H1 (cell line): Measurements from ENCODE around the gene DYNLT3. TPM values are rescaled to one million over a fixed set of nuclear protein-coding genes. Genes with fewer than 3 reads are reported as not detected.

ENCODE experiments used
- CTCF ChIA-PET: fragments of 300-600 bp; sonication (Branson Sonifier 250); formaldehyde crosslinking; loops from one replicate; lab custom pipeline; 2021; ENCODE audit not compliant: partially characterized antibody; lab: Charles Lee
- POLR2A ChIA-PET: fragments of 300-600 bp; sonication (Branson Sonifier 250); formaldehyde crosslinking; loops from one replicate; lab custom pipeline; 2021; ENCODE audit warnings: inconsistent platforms; ENCODE audit not compliant: partially characterized antibody; lab: Charles Lee
- DNase-seq, 2 experiments: peaks; one replicate each; pipeline versions ENCODE4 v3.0.0 to v3.0.0-alpha.2; 2010 to 2022; ENCODE audit warnings: low spot score in 2 of 2, low read depth in 1 of 2, mixed read lengths in 1 of 2
- FAIRE-seq: peaks from 2 replicates; lab custom pipeline; 2011; peaks lifted over from hg19 to GRCh38; lab: Jason Lieb, UNC
- H2AFZ ChIP-seq: 2 replicates; pipeline ENCODE4 v1.8.1; 2012; ENCODE audit warnings: low read length, inconsistent platforms
- H2AK5ac ChIP-seq: 2 replicates; pipeline ENCODE4 v1.6.1; 2013; ENCODE audit warnings: low read depth, low read length
- H2BK120ac ChIP-seq: replicated peaks from 2 replicates; pipeline ENCODE3; 2013; ENCODE audit warnings: low read depth, low read length, inconsistent platforms
- H2BK12ac ChIP-seq: 2 replicates; pipeline ENCODE4 v1.6.1; 2013; ENCODE audit warnings: low read depth, low read length
- H2BK15ac ChIP-seq: 2 replicates; pipeline ENCODE4 v1.6.1; 2013; ENCODE audit warnings: low read length
- H2BK20ac ChIP-seq: 2 replicates; pipeline ENCODE4 v1.6.1; 2013; ENCODE audit warnings: low read length
- H2BK5ac ChIP-seq: 2 replicates; pipeline ENCODE4 v1.6.1; 2013; ENCODE audit warnings: low read depth, low read length
- H3K14ac ChIP-seq: 2 replicates; pipeline ENCODE4 v1.6.1; 2013; ENCODE audit warnings: inconsistent platforms; ENCODE audit not compliant: insufficient read length
- H3K18ac ChIP-seq: 2 replicates; pipeline ENCODE4 v1.6.1; 2013; ENCODE audit warnings: low read length; ENCODE audit errors: extremely low read depth
- H3K23ac ChIP-seq: 2 replicates; pipeline ENCODE4 v1.6.1; 2013; ENCODE audit warnings: inconsistent platforms; ENCODE audit not compliant: insufficient read length
- H3K23me2 ChIP-seq: 2 replicates; pipeline ENCODE4 v1.6.1; 2013; ENCODE audit warnings: low read depth, low read length
- H3K27ac ChIP-seq: 2 replicates; pipeline ENCODE4 v1.6.1; 2011; ENCODE audit warnings: low read depth, low read length, inconsistent platforms
- H3K27me3 ChIP-seq, 4 experiments: replicated peaks in 1 of 4; 1 replicate in 1 of 4; 2 replicates in 3 of 4; pipeline versions ENCODE4 v1.6.1 to v1.8.1; 2011 to 2013; ENCODE audit warnings: low read length in 3 of 4, mild to moderate bottlenecking in 3 of 4, inconsistent platforms in 2 of 4, mixed read lengths in 2 of 4, moderate library complexity in 1 of 4; ENCODE audit not compliant: control insufficient read depth in 3 of 4, insufficient read depth in 3 of 4; ENCODE audit errors: extremely low read depth in 1 of 4
- H3K36me3 ChIP-seq, 4 experiments: 2 replicates each; pipeline versions ENCODE4 v1.6.1 to v1.8.1; 2011 to 2013; ENCODE audit warnings: mild to moderate bottlenecking in 4 of 4, low read length in 3 of 4, moderate library complexity in 2 of 4, control low read depth in 1 of 4, inconsistent platforms in 1 of 4; ENCODE audit not compliant: insufficient read depth in 4 of 4, control insufficient read depth in 2 of 4
- H3K4ac ChIP-seq: replicated peaks from 2 replicates; pipeline ENCODE3; 2013; ENCODE audit warnings: low read length, low read depth, mixed read lengths, inconsistent platforms; ENCODE audit not compliant: insufficient read length
- H3K4me1 ChIP-seq, 4 experiments: replicated peaks in 1 of 4; 1 replicate in 1 of 4; 2 replicates in 3 of 4; pipeline versions ENCODE4 v1.6.1 to v1.8.1; 2011 to 2013; ENCODE audit warnings: low read length in 3 of 4, inconsistent platforms in 2 of 4, mixed read lengths in 1 of 4; ENCODE audit not compliant: insufficient read depth in 4 of 4, control insufficient read depth in 3 of 4
- H3K4me2 ChIP-seq, 2 experiments: 2 replicates each; pipeline versions ENCODE4 v1.6.1 to v1.8.1; 2011 to 2013; ENCODE audit warnings: low read depth in 2 of 2, low read length in 2 of 2, control low read depth in 1 of 2, inconsistent platforms in 1 of 2, mild to moderate bottlenecking in 1 of 2; ENCODE audit not compliant: insufficient read depth in 1 of 2
- H3K4me3 ChIP-seq, 4 experiments: fragments of 200-600, 300-600 bp in 1 of 4; sonication (generic), shearing (Covaris generic), sonication (Bioruptor Twin) in 1 of 4; 2 replicates each; pipeline versions ENCODE4 v1.5.1 to v1.8.1; 2011 to 2016; ENCODE audit warnings: low read length in 4 of 4, low read depth in 3 of 4, control low read depth in 2 of 4, inconsistent platforms in 2 of 4, mild to moderate bottlenecking in 2 of 4, mixed read lengths in 1 of 4, moderate library complexity in 1 of 4; ENCODE audit not compliant: insufficient read depth in 2 of 4; ENCODE audit errors: extremely low read depth in 1 of 4
- H3K56ac ChIP-seq: replicated peaks from 2 replicates; pipeline ENCODE3; 2013; ENCODE audit warnings: low read depth, mild to moderate bottlenecking, mixed read lengths, low read length, inconsistent platforms; ENCODE audit not compliant: insufficient read length
- H3K79me1 ChIP-seq: 2 replicates; pipeline ENCODE4 v1.6.1; 2013; ENCODE audit warnings: low read depth, low read length, control low read depth
- H3K79me2 ChIP-seq, 2 experiments: 2 replicates each; pipeline versions ENCODE4 v1.6.1 to v1.8.1; 2012 to 2013; ENCODE audit warnings: low read length in 2 of 2, mild to moderate bottlenecking in 2 of 2, inconsistent platforms in 1 of 2; ENCODE audit not compliant: insufficient read depth in 2 of 2, control insufficient read depth in 1 of 2
- H3K9ac ChIP-seq, 4 experiments: replicated peaks in 1 of 4; 1 replicate in 1 of 4; 2 replicates in 3 of 4; pipeline versions ENCODE4 v1.6.1 to v1.8.1; 2011 to 2013; ENCODE audit warnings: low read depth in 3 of 4, low read length in 3 of 4, control low read depth in 2 of 4, mild to moderate bottlenecking in 2 of 4, moderate library complexity in 2 of 4, inconsistent platforms in 1 of 4; ENCODE audit errors: extremely low read depth in 1 of 4
- H3K9me3 ChIP-seq, 2 experiments: 2 replicates each; pipeline versions ENCODE4 v1.6.1 to v1.8.1; 2012 to 2013; ENCODE audit warnings: mild to moderate bottlenecking in 2 of 2, moderate library complexity in 2 of 2, control low read depth in 1 of 2, inconsistent platforms in 1 of 2, low read depth in 1 of 2, low read length in 1 of 2, mixed read lengths in 1 of 2; ENCODE audit not compliant: insufficient read depth in 2 of 2
- H4K20me1 ChIP-seq, 2 experiments: replicated peaks in 1 of 2; 2 replicates each; pipeline versions ENCODE3 to v1.8.1; 2011 to 2013; ENCODE audit warnings: inconsistent platforms in 2 of 2, low read length in 2 of 2, mild to moderate bottlenecking in 1 of 2; ENCODE audit not compliant: insufficient read depth in 2 of 2, control insufficient read depth in 1 of 2
- H4K5ac ChIP-seq: 2 replicates; pipeline ENCODE4 v1.6.1; 2013; ENCODE audit warnings: low read length, low read depth, mixed read lengths, inconsistent platforms; ENCODE audit not compliant: insufficient read length
- H4K8ac ChIP-seq: 2 replicates; pipeline ENCODE4 v1.8.0; 2013; ENCODE audit warnings: mild to moderate bottlenecking, moderate library complexity, low read length, inconsistent platforms; ENCODE audit not compliant: insufficient read depth; ENCODE audit errors: extremely low read depth
- H4K91ac ChIP-seq: replicated peaks from 2 replicates; pipeline ENCODE3; 2013; ENCODE audit warnings: low read length, mixed read lengths, inconsistent platforms; ENCODE audit not compliant: insufficient read length
- CHD2 ChIP-seq: IDR thresholded peaks from 2 replicates; pipeline ENCODE4 v1.6.1; 2012; ENCODE audit warnings: low read length, improper control_type of control experiment
- HDAC2 ChIP-seq, 2 experiments: fragments of 300-600 bp in 1 of 2; sonication (generic) in 1 of 2; IDR thresholded peaks; 2 replicates each; pipeline ENCODE4 v1.6.1; 2011 to 2012; ENCODE audit warnings: low read depth in 2 of 2, low read length in 2 of 2, mild to moderate bottlenecking in 2 of 2, moderate library complexity in 2 of 2, borderline replicate concordance in 1 of 2, inconsistent platforms in 1 of 2
- JUND ChIP-seq: IDR thresholded peaks from 2 replicates; pipeline ENCODE4 v1.6.1; 2011; ENCODE audit warnings: mild to moderate bottlenecking, improper control_type of control experiment, low read length
- NRF1 ChIP-seq: IDR thresholded peaks from 2 replicates; pipeline ENCODE4 v1.6.1; 2011; ENCODE audit warnings: mild to moderate bottlenecking, low read depth, low read length, improper control_type of control experiment
- POU5F1 ChIP-seq: IDR thresholded peaks from 2 replicates; pipeline ENCODE4 v1.6.1; 2011; ENCODE audit warnings: low read depth, mild to moderate bottlenecking, low read length, moderate library complexity
- SAP30 ChIP-seq: fragments of 300-600 bp; sonication (generic); IDR thresholded peaks from 2 replicates; pipeline ENCODE4 v1.7.1; 2012; ENCODE audit warnings: low read length, moderate library complexity, mild to moderate bottlenecking, inconsistent platforms; ENCODE audit not compliant: insufficient read depth, insufficient replicate concordance
- WGBS, 2 experiments: shearing (Covaris generic) in 1 of 2; methylation state at CpG; one replicate each; pipeline versions ENCODE4 v1.1.6 to v1.1.7; 2013 to 2015; ENCODE audit warnings: low lambda C conversion rate in 2 of 2, mixed read lengths in 2 of 2, inconsistent platforms in 1 of 2, low coverage in 1 of 2, missing lambda C conversion rate in 1 of 2; ENCODE audit not compliant: insufficient replicate concordance in 2 of 2, insufficient coverage in 1 of 2, insufficient read length in 1 of 2; ENCODE audit errors: extremely low coverage in 1 of 2, missing lambda C conversion rate in 1 of 2; 5-methylcytosine and 5-hydroxymethylcytosine counted together
- polyA plus RNA-seq, 7 experiments: library from polyadenylated mRNA; depleted of rRNA in 3 of 7; stranded (reverse) in 5 of 7; unstranded in 2 of 7; fragments of >200 nt in 5 of 7; fragments of 200-250 nt in 2 of 7; gene quantifications; 1 replicate in 5 of 7; 2 replicates in 1 of 7; 4 replicates in 1 of 7; pipeline versions ENCODE4 v1.2.1 to v1.2.3, GENCODE V29; 2011 to 2013; ENCODE audit warnings: missing spikeins in 2 of 7, mixed read lengths in 2 of 7
- total RNA-seq: library from RNA; stranded (reverse); fragmentation: NEBNext Ultra II Directional; extraction: Animal tissue kit (Norgen Biotek cat#: 25700); gene quantifications from 2 replicates; pipeline ENCODE4 v1.2.1, GENCODE V29; 2021

Gene DYNLT3
- total and polyA plus RNA-seq, 2 of the 8 experiments (the other 6 are each of a cell fraction or from before 2014, with no cell fraction given), result 2.3 to 3.5 TPM

- Histone ChIP-seq H2BK20ac (no peak overlapping the region), H3K18ac (no peak overlapping the region), H2BK120ac (no peak overlapping the region), H4K20me1 (no peaks in the 10 kb centered on the region), H4K5ac (no peak overlapping the region), H2AK5ac (no peak overlapping the region), H3K79me2 (no peaks in the 10 kb centered on the region), H3K56ac (no peak overlapping the region), H3K23ac (no peak overlapping the region), H2BK12ac (no peak overlapping the region), H3K4ac (no peak overlapping the region), H3K4me1 (no peaks in the 10 kb centered on the region), H3K27ac (no peak overlapping the region), H3K79me1 (no peaks in the 10 kb centered on the region), H2BK15ac (no peak overlapping the region), H3K9me3 (no peaks in the 10 kb centered on the region), H4K91ac (no peak overlapping the region), H3K4me2 (no peak overlapping the region), H2BK5ac (no peak overlapping the region), H3K4me3 (no peak overlapping the region), H3K27me3 (no peaks in the 10 kb centered on the region), H2AFZ (no peak overlapping the region), H3K9ac (no peak overlapping the region), H4K8ac (no peak overlapping the region), H3K36me3 (no peaks in the 10 kb centered on the region), H3K14ac (no peak overlapping the region), H3K23me2 (no peaks in the 10 kb centered on the region)
- WGBS, 2 experiments, result 83% methylated on average over 1 of the region's 1 CpG; no CpG with 5 or more reads in 1 of the 2 experiments
- POLR2A ChIA-PET, result no interaction called here
- TF ChIP-seq HDAC2 (IDR thresholded peaks at IDR 0.05; ENCODE audit: borderline replicate concordance in 1 of 2, low read depth in 2 of 2, low read length in 2 of 2) (no peak), NRF1 (no peak), JUND (no peak), CHD2 (no peak), SAP30 (no peak), POU5F1 (no peak)
- CTCF ChIA-PET, result interaction anchor here (0.7 to 5.9 kb wide), 30 partner anchors 10 to 523 kb away, joined by 3 to 60 read pairs (median 4); no protein-coding TSS in a partner anchor
- DNase-seq (no peak), FAIRE-seq (no peak)
Measured at GRCh38 chrX:37824491-37825214, 22.7 kb downstream of the DYNLT3 start.
